AG09319 (cell line): Measurements from ENCODE around the gene GAGE10.

ENCODE experiments used
- DNase-seq: peaks from one replicate; pipeline ENCODE4 v3.0.0-alpha.2; 2010; ENCODE audit warnings: low read depth; ENCODE audit errors: extremely low read depth
- CTCF ChIP-seq: IDR thresholded peaks from 2 replicates; pipeline ENCODE4 v1.5.1; 2011; ENCODE audit warnings: low read depth, mild to moderate bottlenecking, inconsistent platforms, low read length, moderate library complexity

GAGE10 gene

GRCh38 chrX:49260221-49260985 is 43.0 kb upstream of the GAGE10 start:
- no peak for DNase-seq
- no peak for TF ChIP-seq CTCF

- DNase-seq = no peak
- no peak for TF ChIP-seq CTCF
These were observed 40.8 kb upstream of the GAGE10 start for GRCh38 chrX:49262603-49263002.

- DNase-seq = no peak
- no peak for TF ChIP-seq CTCF
These were observed 39.8 kb upstream of the GAGE10 start for GRCh38 chrX:49263631-49264030.

GRCh38 chrX:49264460-49264859 is 39.0 kb upstream of the GAGE10 start, which contains the start of gene FOXP3:
Gene FOXP3 (minus strand): TSS chrX:49264710. CDS start chrX:49258505, 6,205 bp downstream.
- TF ChIP-seq CTCF = no peak
- DNase-seq = no peak

- DNase-seq = no peak
These were observed 36.7 kb upstream of the GAGE10 start for GRCh38 chrX:49266523-49267445.

GRCh38 chrX:49268702-49269009 is 34.8 kb upstream of the GAGE10 start:
- no peak for DNase-seq
- TF ChIP-seq CTCF = no peak

More at GRCh38 chrX:49266523-49267445, 36.7 kb upstream of the GAGE10 start:
- TF ChIP-seq CTCF = no peak
